DOHH2 (cell line): ENCODE results near the gene SYT11.

Experiments
- EZH2phosphoT487 ChIP-seq: fragments of 200-600 bp; sonication (generic); IDR thresholded peaks from 2 replicates; pipeline ENCODE4 v1.6.1; 2017; ENCODE audit warnings: borderline replicate concordance, mild to moderate bottlenecking, antibody characterized with exemption, low read length, moderate library complexity, mixed read lengths
- TF ChIP-seq, protein P1 (sequence below): fragments of 200-600 bp; sonication (generic); IDR thresholded peaks from one replicate; pipeline ENCODE4 v1.5.1; 2014; ENCODE audit warnings: antibody characterized with exemption, mild to moderate bottlenecking, low read depth, low read length; ENCODE audit not compliant: poor library complexity, severe bottlenecking

DNA sequence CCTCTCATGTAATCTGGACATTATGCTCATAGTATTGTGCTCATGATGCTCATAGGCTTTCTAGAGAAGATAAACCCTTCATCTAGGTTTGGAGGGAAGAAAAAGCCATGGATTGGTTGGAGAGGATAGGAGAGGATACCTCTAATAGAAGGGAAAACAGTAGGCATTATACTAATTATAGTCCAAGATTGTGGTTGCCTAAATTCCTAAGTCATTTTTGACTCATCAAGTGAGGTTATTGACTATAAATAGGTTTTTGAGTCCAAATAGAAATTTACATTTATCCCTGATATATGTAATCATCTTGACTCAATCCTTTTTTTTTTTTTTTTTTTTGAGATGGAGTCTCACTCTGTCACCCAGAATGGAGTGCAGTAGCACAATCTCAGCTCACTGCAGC lies 5.0 kb downstream of the SYT11 start:
- TF ChIP-seq, protein P1, sequence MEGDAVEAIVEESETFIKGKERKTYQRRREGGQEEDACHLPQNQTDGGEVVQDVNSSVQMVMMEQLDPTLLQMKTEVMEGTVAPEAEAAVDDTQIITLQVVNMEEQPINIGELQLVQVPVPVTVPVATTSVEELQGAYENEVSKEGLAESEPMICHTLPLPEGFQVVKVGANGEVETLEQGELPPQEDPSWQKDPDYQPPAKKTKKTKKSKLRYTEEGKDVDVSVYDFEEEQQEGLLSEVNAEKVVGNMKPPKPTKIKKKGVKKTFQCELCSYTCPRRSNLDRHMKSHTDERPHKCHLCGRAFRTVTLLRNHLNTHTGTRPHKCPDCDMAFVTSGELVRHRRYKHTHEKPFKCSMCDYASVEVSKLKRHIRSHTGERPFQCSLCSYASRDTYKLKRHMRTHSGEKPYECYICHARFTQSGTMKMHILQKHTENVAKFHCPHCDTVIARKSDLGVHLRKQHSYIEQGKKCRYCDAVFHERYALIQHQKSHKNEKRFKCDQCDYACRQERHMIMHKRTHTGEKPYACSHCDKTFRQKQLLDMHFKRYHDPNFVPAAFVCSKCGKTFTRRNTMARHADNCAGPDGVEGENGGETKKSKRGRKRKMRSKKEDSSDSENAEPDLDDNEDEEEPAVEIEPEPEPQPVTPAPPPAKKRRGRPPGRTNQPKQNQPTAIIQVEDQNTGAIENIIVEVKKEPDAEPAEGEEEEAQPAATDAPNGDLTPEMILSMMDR = no peak
- no peak for TF ChIP-seq EZH2phosphoT487
